ENCODE data around the gene NPW. TPM values are rescaled to one million over a fixed set of nuclear protein-coding genes. Genes with fewer than 3 reads are reported as not detected.

Gene NPW
- total and polyA plus RNA-seq, 2 experiments from 2014 or later, result 3.0 TPM; not detected in 1

DNA sequence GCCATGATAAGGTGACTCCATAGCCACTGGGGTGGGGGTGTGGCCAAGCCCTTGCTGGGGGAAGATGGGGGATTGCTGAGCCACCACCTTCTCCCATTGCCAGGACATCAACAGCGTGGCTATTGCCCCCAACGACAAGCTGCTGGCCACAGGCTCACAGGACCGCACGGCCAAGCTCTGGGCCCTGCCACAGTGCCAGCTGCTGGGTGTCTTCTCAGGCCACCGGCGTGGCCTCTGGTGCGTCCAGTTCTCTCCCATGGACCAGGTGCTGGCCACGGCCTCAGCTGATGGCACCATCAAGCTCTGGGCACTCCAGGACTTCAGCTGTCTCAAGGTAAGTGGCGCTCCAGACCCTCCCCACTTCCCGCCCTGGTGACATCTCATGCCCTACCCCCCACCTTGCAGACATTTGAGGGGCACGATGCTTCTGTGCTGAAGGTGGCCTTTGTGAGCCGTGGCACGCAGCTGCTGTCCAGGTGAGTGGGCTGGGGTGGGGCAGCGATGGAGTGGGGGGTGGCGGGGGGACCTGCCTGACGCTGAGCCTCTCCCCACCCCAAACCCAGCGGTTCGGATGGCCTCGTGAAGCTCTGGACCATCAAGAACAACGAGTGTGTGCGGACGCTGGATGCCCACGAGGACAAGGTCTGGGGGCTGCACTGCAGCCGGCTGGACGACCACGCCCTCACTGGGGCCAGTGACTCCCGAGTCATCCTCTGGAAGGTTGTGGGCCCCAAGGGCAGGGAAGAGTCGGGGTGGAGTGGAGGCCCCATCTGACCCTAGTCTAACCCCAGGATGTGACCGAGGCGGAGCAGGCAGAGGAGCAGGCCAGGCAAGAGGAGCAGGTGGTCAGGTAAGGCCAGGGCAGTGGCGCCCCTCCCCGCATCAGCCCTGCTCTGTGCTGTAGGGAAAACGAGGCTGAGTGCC is 42.4 kb upstream of the NPW start:
- in situ Hi-C loops (cut with MboI), result no loop called here
- no peaks in the 10 kb centered on the region for H4K20me1 ChIP-seq (ENCODE audit: insufficient read depth)
- H3K9me2 ChIP-seq (ENCODE audit: insufficient read depth), result no peaks in the 10 kb centered on the region
- no peak overlapping the region for H3K4me2 ChIP-seq (ENCODE audit: unreplicated experiment)
- no peaks in the 10 kb centered on the region for H3F3A ChIP-seq (ENCODE audit: insufficient read depth)
- peaks cover 21% of the 10 kb centered on the region for H3K27me3 ChIP-seq (replicated peaks; ENCODE audit: insufficient read depth)
- H3K9me3 ChIP-seq (ENCODE audit: low read depth), result no peaks in the 10 kb centered on the region
- no peaks in the 10 kb centered on the region; the same call in 1 of the 2 replicates for H3K36me3 ChIP-seq (ENCODE audit: low read depth)
- no peak overlapping the region for H3K4me3 ChIP-seq
- no peaks in the 10 kb centered on the region for H3K4me1 ChIP-seq (ENCODE audit: insufficient read depth)
- TF ChIP-seq EZH2phosphoT487 (IDR thresholded peaks at IDR 0.05; ENCODE audit: insufficient read depth, low read depth), result no peak
- TF ChIP-seq EZH2 (IDR thresholded peaks at IDR 0.05; ENCODE audit: insufficient read depth, poor library complexity, severe bottlenecking), result no peak
- no peak overlapping the region for H3K9ac ChIP-seq
- 91 to 92% methylated on average over 23 to 32 of the region's 33 CpGs for WGBS, 2 experiments (ENCODE audit: low coverage in 1 of 2, low lambda C conversion rate in 2 of 2, missing lambda C conversion rate in 2 of 2)
- H3K79me2 ChIP-seq (ENCODE audit: insufficient read depth), result peaks cover 21% of the 10 kb centered on the region
- H2AFZ ChIP-seq, result no peak overlapping the region
- H3K27ac ChIP-seq, result no peak overlapping the region
- no peak for DNase-seq

GRCh38 chr16:1977875-1978268 is 41.7 kb upstream of the NPW start:
- WGBS, 2 experiments (ENCODE audit: low coverage in 1 of 2, low lambda C conversion rate in 2 of 2, missing lambda C conversion rate in 2 of 2), result 92 to 94% methylated on average over 12 to 17 of the region's 18 CpGs
- in situ Hi-C loops (cut with MboI), result no loop called here

GRCh38 chr16:1978476-1979120 is 41.0 kb upstream of the NPW start:
- no peak overlapping the region for H3K4me2 ChIP-seq (ENCODE audit: unreplicated experiment)
- TF ChIP-seq EZH2 (IDR thresholded peaks at IDR 0.05; ENCODE audit: insufficient read depth, poor library complexity, severe bottlenecking), result no peak
- no peak for TF ChIP-seq EZH2phosphoT487 (IDR thresholded peaks at IDR 0.05; ENCODE audit: insufficient read depth, low read depth)
- H4K20me1 ChIP-seq (ENCODE audit: insufficient read depth), result no peaks in the 10 kb centered on the region
- no peaks in the 10 kb centered on the region for H3K4me1 ChIP-seq (ENCODE audit: insufficient read depth)
- peaks cover 9% of the 10 kb centered on the region for H3F3A ChIP-seq (ENCODE audit: insufficient read depth)
- no peak overlapping the region for H3K9ac ChIP-seq
- H3K27me3 ChIP-seq (replicated peaks; ENCODE audit: insufficient read depth), result peaks cover 21% of the 10 kb centered on the region
- DNase-seq, result no peak
- no peaks in the 10 kb centered on the region; the same call in 1 of the 2 replicates for H3K36me3 ChIP-seq (ENCODE audit: low read depth)
- H3K4me3 ChIP-seq, result no peak overlapping the region
- no peaks in the 10 kb centered on the region for H3K9me2 ChIP-seq (ENCODE audit: insufficient read depth)
- H3K79me2 ChIP-seq (ENCODE audit: insufficient read depth), result peaks cover 7% of the 10 kb centered on the region
- no peak overlapping the region for H2AFZ ChIP-seq
- no peaks in the 10 kb centered on the region for H3K9me3 ChIP-seq (ENCODE audit: low read depth)
- WGBS, 2 experiments (ENCODE audit: low coverage in 1 of 2, low lambda C conversion rate in 2 of 2, missing lambda C conversion rate in 2 of 2), result 89 to 90% methylated on average over 26 to 37 of the region's 37 CpGs
- in situ Hi-C loops (cut with MboI), result no loop called here
- H3K27ac ChIP-seq, result no peak overlapping the region

More at GRCh38 chr16:1977875-1978268, 41.7 kb upstream of the NPW start:
- Histone ChIP-seq H3K4me2 (ENCODE audit: unreplicated experiment) (no peak overlapping the region), H3K9me2 (ENCODE audit: insufficient read depth) (no peaks in the 10 kb centered on the region), H3K4me3 (no peak overlapping the region), H3K4me1 (ENCODE audit: insufficient read depth) (no peaks in the 10 kb centered on the region), H3K9ac (no peak overlapping the region), H3K9me3 (ENCODE audit: low read depth) (no peaks in the 10 kb centered on the region), H3K27me3 (replicated peaks; ENCODE audit: insufficient read depth) (peaks cover 21% of the 10 kb centered on the region), H4K20me1 (ENCODE audit: insufficient read depth) (no peaks in the 10 kb centered on the region), H3K36me3 (ENCODE audit: low read depth) (no peaks in the 10 kb centered on the region; the same call in 1 of the 2 replicates), H3K79me2 (ENCODE audit: insufficient read depth) (peaks cover 15% of the 10 kb centered on the region), H3F3A (ENCODE audit: insufficient read depth) (peaks cover 5% of the 10 kb centered on the region), H2AFZ (no peak overlapping the region), H3K27ac (no peak overlapping the region)
- no peak for TF ChIP-seq EZH2phosphoT487 (IDR thresholded peaks at IDR 0.05; ENCODE audit: insufficient read depth, low read depth)
- DNase-seq, result no peak

DNA sequence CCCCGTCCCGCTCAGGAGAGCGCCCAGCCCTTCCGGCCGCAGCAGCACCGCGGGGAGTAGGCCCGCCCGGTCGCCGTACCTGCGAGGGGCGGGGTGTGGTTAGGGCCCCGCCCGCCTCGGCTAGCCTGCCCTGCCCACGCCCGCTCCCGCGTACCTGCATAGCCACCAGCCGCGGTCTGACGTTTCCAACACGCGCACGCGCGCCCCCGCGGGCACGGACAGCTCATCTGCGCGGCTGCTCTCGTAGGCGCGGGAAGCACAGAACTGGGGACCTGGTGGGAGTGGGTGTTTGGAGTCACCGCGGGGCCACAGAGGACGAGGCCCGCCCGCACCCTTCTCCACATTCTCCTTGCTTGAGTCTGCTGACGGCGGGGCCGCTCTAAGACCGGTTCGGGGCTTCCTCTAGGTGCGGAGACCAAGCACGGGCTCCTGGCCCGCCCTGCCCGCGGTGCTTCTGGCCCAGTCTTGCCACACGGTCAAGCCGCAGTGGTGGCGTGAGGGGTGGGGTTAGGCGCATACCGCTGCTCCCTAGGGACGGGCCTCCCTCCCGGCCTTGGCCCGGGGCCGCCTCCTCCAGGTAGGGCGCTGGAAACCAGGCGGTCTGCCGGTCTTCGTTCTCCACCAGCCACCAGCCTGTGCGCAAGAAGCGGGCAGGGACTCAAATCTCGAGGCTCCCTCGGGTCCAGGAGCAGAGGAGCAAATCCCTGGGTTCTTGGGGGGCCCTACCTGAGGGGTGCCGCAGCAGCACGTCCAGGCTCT is 40.1 kb upstream of the NPW start:
- peaks cover 21% of the 10 kb centered on the region for H3K27me3 ChIP-seq (replicated peaks; ENCODE audit: insufficient read depth)
- 52 to 54% methylated on average over 50 to 70 of the region's 70 CpGs for WGBS, 2 experiments (ENCODE audit: low coverage in 1 of 2, low lambda C conversion rate in 2 of 2, missing lambda C conversion rate in 2 of 2)
- no peaks in the 10 kb centered on the region for H4K20me1 ChIP-seq (ENCODE audit: insufficient read depth)
- H3K27ac ChIP-seq, result no peak overlapping the region
- H3K4me2 ChIP-seq (ENCODE audit: unreplicated experiment), result no peak overlapping the region
- TF ChIP-seq EZH2 (IDR thresholded peaks at IDR 0.05; ENCODE audit: insufficient read depth, poor library complexity, severe bottlenecking) (no peak), EZH2phosphoT487 (IDR thresholded peaks at IDR 0.05; ENCODE audit: insufficient read depth, low read depth) (no peak)
- H3K9me3 ChIP-seq (ENCODE audit: low read depth), result no peaks in the 10 kb centered on the region
- H3K4me3 ChIP-seq, result no peak overlapping the region
- DNase-seq, result no peak
- no peak overlapping the region for H3K9ac ChIP-seq
- no peaks in the 10 kb centered on the region for H3K79me2 ChIP-seq (ENCODE audit: insufficient read depth)
- no peak overlapping the region for H2AFZ ChIP-seq
- no peaks in the 10 kb centered on the region for H3K9me2 ChIP-seq (ENCODE audit: insufficient read depth)
- no peaks in the 10 kb centered on the region; the same call in 1 of the 2 replicates for H3K36me3 ChIP-seq (ENCODE audit: low read depth)
- H3K4me1 ChIP-seq (ENCODE audit: insufficient read depth), result no peaks in the 10 kb centered on the region
- H3F3A ChIP-seq (ENCODE audit: insufficient read depth), result peaks cover 9% of the 10 kb centered on the region
- in situ Hi-C loops (cut with MboI), result no loop called here

Data from GM23248 (cell line).